Activated CD4-positive, alpha-beta memory T cell treated with anti-CD3 and anti-CD28 coated beads for 36 hours (primary cell): Measurements from ENCODE around the gene GBX2. TPM values are rescaled to one million over a fixed set of nuclear protein-coding genes. Genes with fewer than 3 reads are reported as not detected.

ENCODE experiments used
- CTCF ChIA-PET: fragments of 350-600 bp; sonication (Branson Sonifier 250); formaldehyde crosslinking; loops from one replicate; lab custom pipeline; 2021; ENCODE audit warnings: antibody characterized with exemption, inconsistent platforms; lab: Charles Lee
- POLR2A ChIA-PET: fragments of 350-600 bp; sonication (Branson Sonifier 250); formaldehyde crosslinking; loops from one replicate; lab custom pipeline; 2021; ENCODE audit warnings: antibody characterized with exemption; lab: Charles Lee
- DNase-seq: peaks from one replicate; pipeline ENCODE4 v3.0.0-alpha.2; 2020
- H3K27ac Mint-ChIP-seq: one replicate; pipeline ENCODE4 v1.8.0; 2021; ENCODE audit warnings: mixed read lengths
- H3K27me3 Mint-ChIP-seq: one replicate; pipeline ENCODE4 v1.8.0; 2021; ENCODE audit warnings: mixed read lengths
- H3K36me3 Mint-ChIP-seq: one replicate; pipeline ENCODE4 v1.8.0; 2021; ENCODE audit warnings: mixed read lengths
- H3K4me1 Mint-ChIP-seq: one replicate; pipeline ENCODE4 v1.8.0; 2021; ENCODE audit warnings: low read depth, mixed read lengths
- H3K4me3 Mint-ChIP-seq: one replicate; pipeline ENCODE4 v1.8.0; 2021; ENCODE audit warnings: mild to moderate bottlenecking, mixed read lengths
- H3K9me3 Mint-ChIP-seq: one replicate; pipeline ENCODE4 v1.8.0; 2021; ENCODE audit warnings: mixed read lengths
- intact Hi-C: fragments of 100-400 bp; cut with micrococcal nuclease; formaldehyde crosslinking; loops from one replicate; pipeline ENCODE4 v1.15.1; 2023
- total RNA-seq, 2 experiments: library from RNA; stranded (reverse); gene quantifications; one replicate each; pipeline ENCODE4 v1.2.3, GENCODE V29; 2021

Gene GBX2
- total RNA-seq, result not detected

DNA sequence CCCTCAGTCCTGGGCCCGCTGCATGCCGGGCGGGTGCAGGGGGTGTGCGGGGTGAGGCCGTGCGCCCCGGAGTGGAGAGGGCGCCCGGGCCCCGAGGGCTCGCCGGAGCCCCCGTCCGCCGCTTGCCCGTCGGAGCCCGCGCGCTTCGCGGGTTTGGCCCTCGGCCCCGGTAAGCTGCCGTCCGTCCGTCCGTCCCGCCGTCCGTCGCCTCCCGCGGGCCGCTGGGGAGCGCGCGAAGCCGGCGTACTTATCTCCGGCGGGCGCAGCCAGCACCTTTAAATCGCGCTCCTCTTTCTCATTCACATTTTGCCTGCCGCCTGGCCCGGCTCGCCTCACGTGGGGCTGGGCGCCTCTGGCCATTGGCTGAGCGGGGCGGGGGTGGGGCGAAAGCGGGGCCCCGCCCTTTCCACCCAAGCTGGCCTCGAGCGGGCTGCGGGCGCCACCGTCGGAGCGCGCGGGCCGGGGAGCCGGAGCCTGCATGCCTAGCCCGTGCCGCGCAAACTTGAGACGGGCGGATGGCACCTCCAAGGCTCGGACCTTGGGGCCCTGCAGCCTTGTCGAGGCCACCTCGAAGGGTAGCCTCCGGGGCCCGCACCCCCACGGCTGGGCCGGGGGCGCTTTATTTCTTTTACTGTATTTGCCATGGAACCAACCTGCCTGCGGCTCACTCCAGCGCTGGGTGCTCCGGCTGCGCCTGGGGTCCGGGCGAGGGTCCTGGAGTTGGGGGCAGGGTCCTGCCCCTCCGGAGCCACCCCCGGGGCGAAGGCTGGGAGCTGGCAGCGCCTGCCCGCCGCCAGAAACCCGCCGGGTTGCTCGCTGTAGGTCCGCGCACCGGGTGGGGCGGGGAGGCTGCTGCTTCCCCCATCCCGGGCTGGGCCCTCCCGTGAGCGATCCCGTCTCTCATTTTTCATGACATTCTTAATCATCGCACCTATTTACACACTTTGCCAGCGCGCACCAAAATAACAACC, at the start of gene GBX2:
Gene GBX2 (minus strand): TSS at position 277 of the 971 bp plus-strand sequence. CDS start 415 bp downstream, outside the sequence.
- H3K27me3 Mint-ChIP-seq, result peaks cover 56% of the 10 kb centered on the region
- ChIA-PET CTCF (interaction anchor here (0.8 to 1.7 kb wide), 2 partner anchors 12 to 389 kb away, joined by 3 to 7 read pairs; no protein-coding TSS in a partner anchor), POLR2A (no interaction called here)
- H3K4me1 Mint-ChIP-seq, result peaks cover 17% of the 10 kb centered on the region
- DNase-seq, result no peak
- H3K36me3 Mint-ChIP-seq, result no peaks in the 10 kb centered on the region
- H3K27ac Mint-ChIP-seq, result peak within 1 kb of the TSS; percentile 60
- intact Hi-C loops, result loop anchor here (10.0 kb wide), 1 partner anchor 494 kb away; no protein-coding TSS in a partner anchor
- no peaks in the 10 kb centered on the region for H3K9me3 Mint-ChIP-seq
- no peak within 1 kb of the TSS for H3K4me3 Mint-ChIP-seq

DNA sequence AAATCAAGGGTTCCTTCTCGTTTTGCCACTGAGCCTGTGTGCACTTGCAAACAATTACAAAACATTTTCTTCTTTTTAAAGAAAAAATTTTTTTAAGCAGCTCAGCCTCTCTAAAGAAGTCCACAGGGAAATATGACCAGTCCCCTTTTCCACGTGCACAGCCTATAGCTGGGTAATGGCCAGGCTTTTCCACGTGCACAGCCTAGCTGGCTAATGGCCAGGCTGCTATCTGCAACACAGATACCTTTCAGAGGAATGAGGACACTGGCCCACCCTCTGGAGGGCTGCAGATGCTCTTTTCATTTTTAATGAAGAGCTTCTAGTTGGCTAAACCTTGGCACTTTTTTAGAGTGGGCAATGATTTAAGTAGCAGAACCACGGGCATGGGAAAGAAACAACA, 49.7 kb upstream of the GBX2 start:
- H3K4me1 Mint-ChIP-seq, result no peaks in the 10 kb centered on the region
- peaks cover 25% of the 10 kb centered on the region for H3K27me3 Mint-ChIP-seq
- no peaks in the 10 kb centered on the region for H3K9me3 Mint-ChIP-seq
- H3K4me3 Mint-ChIP-seq, result no peak overlapping the region
- ChIA-PET CTCF (no interaction called here), POLR2A (no interaction called here)
- H3K27ac Mint-ChIP-seq, result no peak overlapping the region
- no peak for DNase-seq
- intact Hi-C loops, result no loop called here
- no peaks in the 10 kb centered on the region for H3K36me3 Mint-ChIP-seq

DNA sequence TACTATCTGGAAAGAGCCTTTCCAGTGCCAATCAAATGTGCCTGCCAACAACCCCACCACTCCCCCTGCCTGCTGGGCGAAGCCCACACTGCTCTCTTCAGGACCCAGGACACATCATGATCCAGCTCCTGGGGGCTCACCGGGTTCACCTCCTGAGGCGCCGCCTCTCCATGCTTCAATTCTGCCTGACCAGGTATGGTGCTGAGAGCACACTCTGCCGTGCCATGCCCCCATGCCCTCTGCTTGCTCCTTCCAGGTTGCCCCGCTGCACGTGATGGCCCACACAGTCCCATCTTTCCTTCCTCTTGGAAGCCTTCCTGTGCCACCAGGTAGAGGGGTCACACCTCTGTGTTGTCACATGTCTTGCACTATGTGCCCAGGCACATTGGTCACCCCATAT, 48.5 kb upstream of the GBX2 start:
- Mint-ChIP-seq H3K9me3 (no peaks in the 10 kb centered on the region), H3K27ac (no peak overlapping the region), H3K4me3 (no peak overlapping the region), H3K36me3 (no peaks in the 10 kb centered on the region), H3K27me3 (peaks cover 25% of the 10 kb centered on the region), H3K4me1 (no peaks in the 10 kb centered on the region)
- ChIA-PET POLR2A (no interaction called here), CTCF (no interaction called here)
- intact Hi-C loops, result no loop called here
- DNase-seq, result no peak

DNA sequence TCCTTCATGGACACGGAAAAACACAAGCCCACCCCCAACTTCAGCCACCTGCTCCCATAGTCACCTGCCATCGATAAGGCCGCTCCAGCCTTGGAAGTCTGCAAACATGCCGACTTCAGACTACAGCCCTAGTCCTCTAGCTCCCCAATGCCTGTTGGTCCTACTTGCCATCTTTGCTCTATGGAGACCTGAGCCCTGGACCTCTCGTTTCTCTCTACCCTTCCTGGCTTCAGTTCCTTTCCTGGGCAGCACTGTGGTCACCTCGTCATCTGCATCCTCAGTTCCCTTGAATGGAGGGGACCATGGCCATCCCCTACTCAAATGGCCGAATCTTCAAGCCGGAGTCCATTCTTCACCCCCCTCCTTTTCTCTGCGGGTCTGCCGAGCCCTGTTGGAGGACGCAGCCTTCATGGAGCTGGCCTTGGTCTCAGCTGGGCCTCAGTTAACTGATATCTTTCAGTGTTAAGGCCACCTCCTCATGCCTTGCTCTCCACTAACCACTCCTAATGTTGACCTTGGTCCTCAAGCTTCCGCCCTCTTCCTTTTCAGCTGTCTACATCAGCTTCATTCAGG, 47.7 kb upstream of the GBX2 start:
- Mint-ChIP-seq H3K36me3 (no peaks in the 10 kb centered on the region), H3K9me3 (no peaks in the 10 kb centered on the region), H3K27ac (no peak overlapping the region), H3K4me1 (no peaks in the 10 kb centered on the region), H3K27me3 (peaks cover 29% of the 10 kb centered on the region), H3K4me3 (no peak overlapping the region)
- ChIA-PET CTCF (no interaction called here), POLR2A (no interaction called here)
- intact Hi-C loops, result no loop called here
- DNase-seq, result no peak

DNA sequence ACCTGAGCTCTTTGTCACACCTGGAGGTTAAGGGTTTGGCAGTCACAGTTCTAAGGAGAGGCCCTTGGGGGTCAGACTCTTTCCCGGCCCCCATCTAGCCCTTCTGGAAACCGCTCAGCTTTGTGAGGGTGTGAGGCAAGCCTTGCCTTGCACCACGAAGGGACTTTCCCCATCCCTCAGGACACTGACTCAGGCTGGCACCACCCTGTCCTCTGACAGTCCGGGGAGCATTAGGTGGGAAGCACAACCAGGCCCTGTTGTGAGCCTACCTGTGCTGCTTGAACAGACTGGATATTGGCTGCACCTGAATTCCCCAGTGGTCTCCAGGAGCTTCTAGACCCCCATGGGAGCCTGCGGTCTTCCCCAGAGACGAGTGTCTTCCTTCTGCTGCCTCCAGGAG, 47.0 kb upstream of the GBX2 start:
- no peak overlapping the region for H3K27ac Mint-ChIP-seq
- H3K4me3 Mint-ChIP-seq, result no peak overlapping the region
- ChIA-PET CTCF (no interaction called here), POLR2A (interaction anchor here (0.7 kb wide), 1 partner anchor 303 kb away, joined by 3 read pairs; no protein-coding TSS in a partner anchor)
- H3K4me1 Mint-ChIP-seq, result no peaks in the 10 kb centered on the region
- H3K27me3 Mint-ChIP-seq, result peaks cover 29% of the 10 kb centered on the region
- H3K36me3 Mint-ChIP-seq, result no peaks in the 10 kb centered on the region
- DNase-seq, result no peak
- H3K9me3 Mint-ChIP-seq, result no peaks in the 10 kb centered on the region
- intact Hi-C loops, result no loop called here

DNA sequence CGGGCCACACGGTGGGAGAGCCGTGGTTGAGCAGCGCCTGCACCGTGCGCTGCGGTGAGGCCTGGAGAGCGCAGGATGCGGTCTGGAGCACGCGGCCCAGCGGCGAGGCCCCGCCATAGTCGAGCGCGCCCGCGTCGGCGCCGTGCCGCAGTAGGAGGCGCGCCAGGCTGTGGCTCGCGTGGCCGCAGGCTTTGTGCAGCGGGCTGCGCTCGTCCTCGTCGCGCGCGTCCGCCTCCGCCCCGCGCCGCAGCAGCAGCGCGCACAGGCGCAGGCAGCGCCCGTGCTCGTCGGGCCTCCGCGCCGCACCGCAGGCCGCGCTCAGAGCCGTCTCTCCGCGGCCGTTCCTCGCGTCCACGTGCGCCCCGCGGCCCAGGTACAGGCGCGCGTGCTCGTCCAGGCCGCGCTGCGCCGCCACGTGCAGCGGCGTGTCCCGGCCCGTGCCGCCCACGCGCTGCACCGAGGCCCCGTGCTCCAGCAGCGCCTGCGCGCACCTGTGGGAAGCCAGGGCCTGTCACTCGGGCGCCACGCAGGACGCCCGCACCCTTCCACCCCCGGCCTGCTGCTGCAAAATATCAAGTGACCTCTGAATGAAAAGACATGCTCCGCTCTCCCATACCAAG, 46.3 kb upstream of the GBX2 start:
- no peak overlapping the region for H3K4me3 Mint-ChIP-seq
- POLR2A ChIA-PET, result interaction anchor here (0.7 kb wide), 1 partner anchor 302 kb away, joined by 3 read pairs; no protein-coding TSS in a partner anchor

DNA sequence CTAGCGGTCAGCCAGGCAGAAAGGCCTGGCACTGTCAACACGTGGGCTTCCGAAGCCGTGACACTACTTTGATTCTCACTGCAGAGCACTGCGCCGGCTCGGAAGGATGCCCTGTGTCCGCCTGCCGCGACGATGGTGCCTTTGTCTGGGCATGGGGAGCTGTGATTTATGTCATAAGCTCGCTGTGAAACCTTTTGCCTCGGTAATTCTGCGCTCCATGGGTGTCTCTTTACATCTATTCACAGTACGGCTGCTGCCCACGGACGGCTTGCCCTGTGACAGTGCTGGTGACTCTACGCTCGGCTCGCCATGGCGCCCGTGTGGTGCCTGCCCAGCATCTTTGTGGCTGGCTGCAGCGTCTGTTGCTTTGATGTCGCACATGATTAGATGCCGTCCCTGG, 43.1 kb upstream of the GBX2 start:
- Mint-ChIP-seq H3K4me3 (no peak overlapping the region), H3K4me1 (no peaks in the 10 kb centered on the region), H3K36me3 (no peaks in the 10 kb centered on the region), H3K27ac (no peak overlapping the region), H3K9me3 (peaks cover under 1% of the 10 kb centered on the region), H3K27me3 (peaks cover 22% of the 10 kb centered on the region)
- intact Hi-C loops, result no loop called here
- CTCF ChIA-PET, result no interaction called here
- no peak for DNase-seq
- POLR2A ChIA-PET, result no interaction called here

More for the DNA sequence above, 46.3 kb upstream of the GBX2 start:
- DNase-seq, result no peak
- H3K9me3 Mint-ChIP-seq, result no peaks in the 10 kb centered on the region
- no peaks in the 10 kb centered on the region for H3K36me3 Mint-ChIP-seq
- no peaks in the 10 kb centered on the region for H3K4me1 Mint-ChIP-seq
- H3K27me3 Mint-ChIP-seq, result peaks cover 29% of the 10 kb centered on the region
- intact Hi-C loops, result no loop called here
- CTCF ChIA-PET, result no interaction called here
- H3K27ac Mint-ChIP-seq, result no peak overlapping the region

DNA sequence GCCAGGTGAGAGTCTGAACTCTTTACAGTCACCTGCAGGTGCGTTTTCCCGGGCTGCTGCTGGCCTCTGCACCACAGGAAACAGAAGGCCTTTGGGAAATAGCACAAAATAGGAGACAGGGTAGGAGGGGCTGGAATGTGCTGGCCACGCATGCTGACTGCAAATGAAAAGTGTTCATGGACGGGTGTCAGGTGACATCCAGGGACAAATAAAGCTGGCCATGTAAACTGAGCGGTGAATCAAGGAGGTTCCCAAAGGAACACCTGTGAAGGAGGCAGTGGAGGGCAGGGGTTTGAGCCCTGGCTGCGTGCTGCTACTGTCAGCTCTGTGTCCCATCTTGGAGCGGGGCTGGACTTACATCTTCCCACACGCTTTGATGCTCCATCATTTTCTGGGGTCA, 42.4 kb upstream of the GBX2 start:
- CTCF ChIA-PET, result no interaction called here
- peaks cover 15% of the 10 kb centered on the region for H3K27me3 Mint-ChIP-seq
- no peak for DNase-seq
- no peaks in the 10 kb centered on the region for H3K4me1 Mint-ChIP-seq
- H3K36me3 Mint-ChIP-seq, result no peaks in the 10 kb centered on the region
- no peak overlapping the region for H3K4me3 Mint-ChIP-seq
- H3K27ac Mint-ChIP-seq, result no peak overlapping the region
- POLR2A ChIA-PET, result no interaction called here
- intact Hi-C loops, result no loop called here
- H3K9me3 Mint-ChIP-seq, result peaks cover 6% of the 10 kb centered on the region

DNA sequence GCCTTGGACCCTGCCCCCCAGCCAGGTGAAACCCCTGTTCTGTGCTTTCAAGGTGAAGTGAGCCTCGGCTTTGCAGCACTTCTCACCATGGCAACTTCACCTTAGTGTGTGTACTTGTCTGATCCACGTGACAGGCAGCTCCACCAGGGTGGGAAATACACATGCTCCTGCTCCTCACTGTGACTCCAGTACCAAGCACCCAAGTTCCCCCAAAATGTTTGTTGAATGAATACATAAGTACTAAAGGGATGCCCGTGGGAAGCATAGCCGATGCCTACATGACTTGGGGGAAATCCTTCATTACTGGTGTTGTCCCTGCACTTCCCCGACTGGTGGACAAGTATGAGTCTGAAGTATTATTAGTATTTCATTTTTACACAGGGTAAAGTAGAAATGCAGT, 41.8 kb upstream of the GBX2 start:
- intact Hi-C loops, result no loop called here
- H3K27ac Mint-ChIP-seq, result no peak overlapping the region
- no peak for DNase-seq
- no peaks in the 10 kb centered on the region for H3K4me1 Mint-ChIP-seq
- H3K27me3 Mint-ChIP-seq, result peaks cover 14% of the 10 kb centered on the region
- H3K4me3 Mint-ChIP-seq, result no peak overlapping the region
- ChIA-PET POLR2A (no interaction called here), CTCF (no interaction called here)
- H3K36me3 Mint-ChIP-seq, result no peaks in the 10 kb centered on the region
- H3K9me3 Mint-ChIP-seq, result peaks cover 6% of the 10 kb centered on the region

DNA sequence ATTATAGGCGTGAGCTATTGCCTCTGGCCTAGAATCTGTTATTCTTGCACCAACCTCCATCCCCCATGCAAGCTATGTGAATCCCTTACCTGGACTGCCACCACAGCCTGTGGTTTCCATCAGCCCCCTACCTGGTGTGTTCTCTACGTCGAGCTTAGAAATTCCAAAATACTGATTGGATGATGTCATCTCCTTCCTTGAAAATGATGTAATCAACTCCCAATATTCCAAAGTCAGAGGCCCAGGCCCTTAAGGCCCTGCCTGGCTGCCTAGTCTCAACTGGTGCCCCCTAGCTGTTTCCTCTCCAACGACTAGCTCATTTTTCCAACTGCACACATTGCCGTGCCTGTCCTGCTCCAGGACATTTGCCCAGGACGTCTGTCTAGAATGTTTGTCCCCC, 41.3 kb upstream of the GBX2 start:
- Mint-ChIP-seq H3K27ac (no peak overlapping the region), H3K4me3 (no peak overlapping the region), H3K9me3 (peaks cover 6% of the 10 kb centered on the region), H3K27me3 (peaks cover 14% of the 10 kb centered on the region), H3K36me3 (no peaks in the 10 kb centered on the region), H3K4me1 (no peaks in the 10 kb centered on the region)
- ChIA-PET POLR2A (no interaction called here), CTCF (no interaction called here)
- no peak for DNase-seq
- intact Hi-C loops, result no loop called here

DNA sequence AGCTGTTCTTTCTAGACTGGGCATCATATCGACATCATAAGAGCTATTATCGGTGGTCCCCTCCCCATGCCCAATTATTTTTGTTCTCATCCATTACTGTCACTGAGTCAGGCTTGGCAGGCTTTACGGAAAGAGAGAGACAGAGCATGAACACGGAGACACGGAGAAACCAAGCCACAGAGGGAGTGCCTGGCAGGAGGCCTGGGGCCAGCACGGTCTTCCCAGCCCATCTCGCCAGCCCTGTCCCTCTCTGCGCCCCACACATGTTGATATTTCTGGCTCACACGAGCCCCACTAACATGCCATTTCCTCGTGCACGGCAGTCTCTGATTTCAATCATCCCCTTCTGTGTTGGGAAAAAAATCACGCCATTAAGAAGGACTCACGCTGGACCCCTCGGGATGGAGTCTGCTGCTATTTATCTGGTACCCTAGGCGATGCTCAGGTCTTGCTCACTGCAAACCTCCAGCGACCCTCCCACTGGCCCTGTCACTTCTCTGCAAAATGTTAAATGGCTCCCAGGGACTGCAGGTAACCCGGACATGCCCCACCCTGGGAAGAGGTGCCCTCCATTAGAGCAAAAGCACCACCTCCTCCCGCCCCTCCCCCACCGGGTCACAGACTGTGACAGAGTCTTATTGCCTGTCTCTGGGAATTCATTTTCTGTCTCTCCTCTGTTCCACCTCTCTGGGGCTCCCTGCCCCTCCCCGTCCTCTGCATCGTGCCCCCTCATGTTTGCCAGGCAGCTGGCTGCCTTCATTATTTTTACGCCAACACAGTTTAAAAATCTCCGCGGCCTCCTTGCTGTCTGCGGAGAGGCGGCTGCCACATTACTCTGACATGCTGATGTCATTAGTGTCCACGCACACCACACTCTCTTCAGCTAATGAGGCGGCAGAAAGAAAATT, 40.1 kb upstream of the GBX2 start:
- ChIA-PET POLR2A (no interaction called here), CTCF (no interaction called here)
- Mint-ChIP-seq H3K4me3 (no peak overlapping the region), H3K4me1 (no peaks in the 10 kb centered on the region), H3K27me3 (peaks cover 9% of the 10 kb centered on the region), H3K27ac (no peak overlapping the region), H3K36me3 (no peaks in the 10 kb centered on the region), H3K9me3 (peaks cover 6% of the 10 kb centered on the region)
- intact Hi-C loops, result no loop called here
- no peak for DNase-seq
